ENCODE measurements around the gene CAMK2G. TPM values are rescaled to one million over a fixed set of nuclear protein-coding genes. Genes with fewer than 3 reads are reported as not detected.
"Not testable (repeated sequence)": the region's sequence is repeated elsewhere in the genome, so short reads cannot be mapped to it uniquely, and the experiment has no call there.

The CAMK2G gene
- polyA plus RNA-seq, 2 of the 4 experiments (the other 2 are of a cell fraction), result 22.6 to 25.5 TPM

DNA sequence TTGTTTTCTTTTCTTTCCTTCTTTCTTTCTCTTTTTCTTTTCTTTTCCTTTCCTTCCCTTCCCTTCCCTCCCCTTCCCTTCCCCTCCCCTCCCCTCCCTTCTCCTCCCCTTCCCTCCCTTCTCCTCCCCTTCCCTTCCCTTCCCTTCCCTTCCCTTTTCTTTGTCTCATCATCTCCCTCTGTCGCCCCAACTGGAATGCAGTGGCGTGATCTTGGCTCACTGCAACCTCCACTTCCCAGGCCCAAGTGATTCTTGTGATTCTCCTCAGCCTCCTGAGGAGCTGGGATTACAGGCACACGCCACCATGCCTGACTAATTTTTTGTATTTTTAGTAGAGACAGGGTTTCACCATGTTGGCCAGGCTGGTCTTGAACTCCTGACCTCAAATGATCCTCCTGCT, 15.1 kb upstream of the CAMK2G start:
- FAIRE-seq, result not testable (repeated sequence)
- WGBS (ENCODE audit: missing lambda C conversion rate), result 86% methylated on average over 3 of the region's 3 CpGs

GRCh38 chr10:73889014-73889413, 14.7 kb upstream of the CAMK2G start:
- no peak overlapping the region for H3K4me3 ChIP-seq
- WGBS (ENCODE audit: missing lambda C conversion rate), result 63% methylated on average over 7 of the region's 7 CpGs
- H3K9me3 ChIP-seq, result no peaks in the 10 kb centered on the region
- TF ChIP-seq GATA3 (IDR thresholded peaks at IDR 0.05; ENCODE audit: borderline replicate concordance) (no peak), MAFK (IDR thresholded peaks at IDR 0.05; ENCODE audit: partially characterized antibody) (peak; percentile 0), CEBPB (IDR thresholded peaks at IDR 0.05) (no peak), EHMT2 (IDR thresholded peaks at IDR 0.05; ENCODE audit: low read depth) (no peak)
- TF ChIP-seq, protein P1, sequence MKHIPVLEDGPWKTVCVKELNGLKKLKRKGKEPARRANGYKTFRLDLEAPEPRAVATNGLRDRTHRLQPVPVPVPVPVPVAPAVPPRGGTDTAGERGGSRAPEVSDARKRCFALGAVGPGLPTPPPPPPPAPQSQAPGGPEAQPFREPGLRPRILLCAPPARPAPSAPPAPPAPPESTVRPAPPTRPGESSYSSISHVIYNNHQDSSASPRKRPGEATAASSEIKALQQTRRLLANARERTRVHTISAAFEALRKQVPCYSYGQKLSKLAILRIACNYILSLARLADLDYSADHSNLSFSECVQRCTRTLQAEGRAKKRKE (CRISPR knock-in tag; IDR thresholded peaks at IDR 0.05; ENCODE audit: low read depth), result 0 out of 2 replicates have a peak, but pooled peaks have one; percentile 26
- TF ChIP-seq, protein P2, sequence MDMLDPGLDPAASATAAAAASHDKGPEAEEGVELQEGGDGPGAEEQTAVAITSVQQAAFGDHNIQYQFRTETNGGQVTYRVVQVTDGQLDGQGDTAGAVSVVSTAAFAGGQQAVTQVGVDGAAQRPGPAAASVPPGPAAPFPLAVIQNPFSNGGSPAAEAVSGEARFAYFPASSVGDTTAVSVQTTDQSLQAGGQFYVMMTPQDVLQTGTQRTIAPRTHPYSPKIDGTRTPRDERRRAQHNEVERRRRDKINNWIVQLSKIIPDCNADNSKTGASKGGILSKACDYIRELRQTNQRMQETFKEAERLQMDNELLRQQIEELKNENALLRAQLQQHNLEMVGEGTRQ (IDR thresholded peaks at IDR 0.05), result no peak
- TF ChIP-seq, protein P3, sequence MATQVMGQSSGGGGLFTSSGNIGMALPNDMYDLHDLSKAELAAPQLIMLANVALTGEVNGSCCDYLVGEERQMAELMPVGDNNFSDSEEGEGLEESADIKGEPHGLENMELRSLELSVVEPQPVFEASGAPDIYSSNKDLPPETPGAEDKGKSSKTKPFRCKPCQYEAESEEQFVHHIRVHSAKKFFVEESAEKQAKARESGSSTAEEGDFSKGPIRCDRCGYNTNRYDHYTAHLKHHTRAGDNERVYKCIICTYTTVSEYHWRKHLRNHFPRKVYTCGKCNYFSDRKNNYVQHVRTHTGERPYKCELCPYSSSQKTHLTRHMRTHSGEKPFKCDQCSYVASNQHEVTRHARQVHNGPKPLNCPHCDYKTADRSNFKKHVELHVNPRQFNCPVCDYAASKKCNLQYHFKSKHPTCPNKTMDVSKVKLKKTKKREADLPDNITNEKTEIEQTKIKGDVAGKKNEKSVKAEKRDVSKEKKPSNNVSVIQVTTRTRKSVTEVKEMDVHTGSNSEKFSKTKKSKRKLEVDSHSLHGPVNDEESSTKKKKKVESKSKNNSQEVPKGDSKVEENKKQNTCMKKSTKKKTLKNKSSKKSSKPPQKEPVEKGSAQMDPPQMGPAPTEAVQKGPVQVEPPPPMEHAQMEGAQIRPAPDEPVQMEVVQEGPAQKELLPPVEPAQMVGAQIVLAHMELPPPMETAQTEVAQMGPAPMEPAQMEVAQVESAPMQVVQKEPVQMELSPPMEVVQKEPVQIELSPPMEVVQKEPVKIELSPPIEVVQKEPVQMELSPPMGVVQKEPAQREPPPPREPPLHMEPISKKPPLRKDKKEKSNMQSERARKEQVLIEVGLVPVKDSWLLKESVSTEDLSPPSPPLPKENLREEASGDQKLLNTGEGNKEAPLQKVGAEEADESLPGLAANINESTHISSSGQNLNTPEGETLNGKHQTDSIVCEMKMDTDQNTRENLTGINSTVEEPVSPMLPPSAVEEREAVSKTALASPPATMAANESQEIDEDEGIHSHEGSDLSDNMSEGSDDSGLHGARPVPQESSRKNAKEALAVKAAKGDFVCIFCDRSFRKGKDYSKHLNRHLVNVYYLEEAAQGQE (IDR thresholded peaks at IDR 0.05), result no peak
- ATAC-seq, result no peak
- H3K27ac ChIP-seq, result peak overlapping the region; percentile 97 to 98
- ChIA-PET CTCF (interaction anchor here (0.6 to 26.6 kb wide), 11 partner anchors 10 to 214 kb away, joined by 3 to 936 read pairs (median 40); partner anchors contain the start of gene PLAU), POLR2A (interaction anchor here (1.3 to 7.9 kb wide), 5 partner anchors 19 to 77 kb away, joined by 3 to 98 read pairs (median 21); partner anchors contain the start of gene PLAU)
- H3K4me2 ChIP-seq, result peak overlapping the region; percentile 85
- peak in 1 of 2 experiments; percentile 55 for DNase-seq (ENCODE audit: low read depth in 1 of 2, low spot score in 1 of 2)
- no peak for FAIRE-seq
- peaks cover 72% of the 10 kb centered on the region for H3K4me1 ChIP-seq

More for the DNA sequence above, 15.1 kb upstream of the CAMK2G start:
- not testable (repeated sequence) for ATAC-seq; DNase-seq (ENCODE audit: low read depth in 1 of 2, low spot score in 1 of 2); H3K4me3 ChIP-seq; H3K9me3 ChIP-seq
- POLR2A ChIA-PET, result interaction anchor here (0.7 to 7.9 kb wide), 4 partner anchors 18 to 77 kb away, joined by 3 to 98 read pairs (median 14); no protein-coding TSS in a partner anchor
- peaks cover 75% of the 10 kb centered on the region for H3K4me1 ChIP-seq
- H3K4me2 ChIP-seq, result peak overlapping the region; percentile 85; the same call in 2 of the 3 replicates
- peak overlapping the region; percentile 97 to 98 for H3K27ac ChIP-seq
- CTCF ChIA-PET, result interaction anchor here (0.6 to 26.6 kb wide), 11 partner anchors 9 to 213 kb away, joined by 4 to 936 read pairs (median 40); partner anchors contain the start of gene PLAU

GRCh38 chr10:73888514-73888913, 14.2 kb upstream of the CAMK2G start:
- Histone ChIP-seq H3K4me2 (peak overlapping the region; percentile 85), H3K4me3 (no peak overlapping the region), H3K9me3 (no peaks in the 10 kb centered on the region), H3K4me1 (peaks cover 72% of the 10 kb centered on the region), H3K27ac (peak overlapping the region; percentile 97 to 98)
- TF ChIP-seq SMC3 (IDR thresholded peaks at IDR 0.05), result no peak
- TF ChIP-seq MAFK (IDR thresholded peaks at IDR 0.05; ENCODE audit: partially characterized antibody), result peak; percentile 5
- TF ChIP-seq SREBF2 (IDR thresholded peaks at IDR 0.05), result no peak
- TF ChIP-seq, protein P4, sequence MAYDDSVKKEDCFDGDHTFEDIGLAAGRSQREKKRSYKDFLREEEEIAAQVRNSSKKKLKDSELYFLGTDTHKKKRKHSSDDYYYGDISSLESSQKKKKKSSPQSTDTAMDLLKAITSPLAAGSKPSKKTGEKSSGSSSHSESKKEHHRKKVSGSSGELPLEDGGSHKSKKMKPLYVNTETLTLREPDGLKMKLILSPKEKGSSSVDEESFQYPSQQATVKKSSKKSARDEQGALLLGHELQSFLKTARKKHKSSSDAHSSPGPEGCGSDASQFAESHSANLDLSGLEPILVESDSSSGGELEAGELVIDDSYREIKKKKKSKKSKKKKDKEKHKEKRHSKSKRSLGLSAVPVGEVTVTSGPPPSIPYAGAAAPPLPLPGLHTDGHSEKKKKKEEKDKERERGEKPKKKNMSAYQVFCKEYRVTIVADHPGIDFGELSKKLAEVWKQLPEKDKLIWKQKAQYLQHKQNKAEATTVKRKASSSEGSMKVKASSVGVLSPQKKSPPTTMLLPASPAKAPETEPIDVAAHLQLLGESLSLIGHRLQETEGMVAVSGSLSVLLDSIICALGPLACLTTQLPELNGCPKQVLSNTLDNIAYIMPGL (CRISPR knock-in tag; IDR thresholded peaks at IDR 0.05; ENCODE audit: borderline replicate concordance), result no peak
- TF ChIP-seq CEBPB (IDR thresholded peaks at IDR 0.05), result no peak
- TF ChIP-seq POLR2A (IDR thresholded peaks at IDR 0.05; ENCODE audit: low read length), result no peak
- no peak for TF ChIP-seq RFX5 (IDR thresholded peaks at IDR 0.05)
- POLR2A ChIA-PET, result interaction anchor here (1.3 to 7.9 kb wide), 7 partner anchors 19 to 78 kb away, joined by 3 to 98 read pairs (median 6); partner anchors contain the start of gene PLAU
- ATAC-seq (peak in 1 of 2 experiments; percentile 1; a peak in 1 of 6 replicates), DNase-seq (ENCODE audit: low read depth in 1 of 2, low spot score in 1 of 2) (no peak), FAIRE-seq (no peak)
- 46% methylated on average over 5 of the region's 5 CpGs for WGBS (ENCODE audit: missing lambda C conversion rate)
- CTCF ChIA-PET, result interaction anchor here (0.7 to 26.6 kb wide), 17 partner anchors 7 to 346 kb away, joined by 3 to 936 read pairs (median 23); partner anchors contain the start of genes PLAU and VCL
